Endothelial cell of umbilical vein (primary cell): ENCODE measurements around the gene TTL.

Experiments used
- CTCF ChIP-seq, 2 donors: IDR thresholded peaks; 1 replicate in 1 of 2; 2 replicates in 1 of 2; pipeline ENCODE4 v1.5.1; 2011; ENCODE audit warnings: low read length in 2 of 2, mild to moderate bottlenecking in 2 of 2, moderate library complexity in 2 of 2, control low read depth in 1 of 2, inconsistent platforms in 1 of 2, low read depth in 1 of 2; ENCODE audit not compliant: insufficient read depth in 1 of 2; ENCODE audit errors: extremely low read depth in 1 of 2
- EZH2 ChIP-seq: IDR thresholded peaks from 2 replicates; pipeline ENCODE4 v1.6.1; 2012; ENCODE audit warnings: borderline replicate concordance, low read depth, mild to moderate bottlenecking, moderate library complexity, low read length, inconsistent platforms; ENCODE audit not compliant: severe bottlenecking
- MYC ChIP-seq: IDR thresholded peaks from one replicate; pipeline ENCODE4 v1.6.1; 2011; ENCODE audit warnings: mild to moderate bottlenecking, low read depth, low read length
- POLR2A ChIP-seq: IDR thresholded peaks from 2 replicates; pipeline ENCODE4 v1.6.1; 2012; ENCODE audit warnings: low read depth, mild to moderate bottlenecking, control low read depth, low read length

- TF ChIP-seq CTCF (IDR thresholded peaks at IDR 0.05; ENCODE audit: extremely low read depth in 1 of 2, insufficient read depth in 1 of 2, low read depth in 1 of 2, low read length in 2 of 2) (no peak), EZH2 (no peak), POLR2A (no peak), MYC (no peak)
Measured at GRCh38 chr2:112566104-112566503, 84.1 kb downstream of the TTL start.
